RPMI7951 (cell line): ENCODE measurements around the gene SERPINB6. TPM values are rescaled to one million over a fixed set of nuclear protein-coding genes. Genes with fewer than 3 reads are reported as not detected.
"Not testable (repeated sequence)": the region's sequence is repeated elsewhere in the genome, so short reads cannot be mapped to it uniquely, and the experiment has no call there.

Experiments
- DNase-seq: peaks from one replicate; pipeline ENCODE4 v3.0.0-alpha.2; 2012; ENCODE audit warnings: low read depth
- total RNA-seq: library from RNA; depleted of rRNA; stranded (reverse); fragments of >200 nt; shearing (Covaris generic); gene quantifications from 2 replicates; pipeline ENCODE4 v1.2.3, GENCODE V29; 2014; rRNA removed

Gene SERPINB6
- 92.6 and 101 TPM in 2 replicates for total RNA-seq

DNA sequence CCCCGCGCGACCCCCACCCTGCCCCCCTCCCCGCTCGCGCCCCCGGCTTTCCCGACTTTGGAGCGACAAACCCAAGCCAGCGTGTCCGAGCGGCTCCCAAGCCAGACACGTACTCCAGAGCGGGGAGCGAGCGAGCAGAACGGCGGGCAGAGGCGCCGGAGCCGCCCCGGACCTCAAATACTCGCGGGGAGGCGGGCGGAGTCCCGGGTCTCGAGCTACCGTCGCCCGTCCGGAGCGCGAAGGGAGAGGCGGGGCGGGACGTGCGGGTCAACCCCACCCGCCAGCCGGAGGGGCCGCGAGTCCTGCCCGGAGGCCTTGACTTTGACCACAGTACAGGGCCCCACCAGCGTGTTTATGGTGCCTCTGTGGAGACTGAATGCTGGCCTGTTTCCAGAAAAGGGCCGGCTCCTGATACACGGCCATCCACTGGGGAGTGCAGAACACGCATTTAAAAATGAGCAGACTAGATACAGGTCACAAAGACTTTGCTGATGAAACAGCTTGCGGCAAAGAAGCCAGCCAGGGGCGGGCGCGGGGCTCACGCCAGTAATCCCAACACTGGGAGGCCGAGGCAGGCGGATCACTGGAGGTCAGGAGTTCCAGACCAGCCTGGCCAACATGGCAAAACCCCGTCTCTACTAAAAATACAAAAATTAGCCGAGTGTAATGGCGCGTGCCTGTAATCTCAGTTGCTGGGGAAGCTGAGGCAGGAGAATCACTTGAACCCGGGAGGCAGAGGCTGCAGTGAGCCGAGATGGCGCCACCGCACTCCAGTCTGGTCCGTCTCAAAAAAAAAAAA is at the start of gene SERPINB6:
SERPINB6 (minus strand) TSS at position 148 of the 799 bp plus-strand sequence. CDS start 12,235 bp downstream, outside the sequence.
- peak; percentile 88 for DNase-seq

DNA sequence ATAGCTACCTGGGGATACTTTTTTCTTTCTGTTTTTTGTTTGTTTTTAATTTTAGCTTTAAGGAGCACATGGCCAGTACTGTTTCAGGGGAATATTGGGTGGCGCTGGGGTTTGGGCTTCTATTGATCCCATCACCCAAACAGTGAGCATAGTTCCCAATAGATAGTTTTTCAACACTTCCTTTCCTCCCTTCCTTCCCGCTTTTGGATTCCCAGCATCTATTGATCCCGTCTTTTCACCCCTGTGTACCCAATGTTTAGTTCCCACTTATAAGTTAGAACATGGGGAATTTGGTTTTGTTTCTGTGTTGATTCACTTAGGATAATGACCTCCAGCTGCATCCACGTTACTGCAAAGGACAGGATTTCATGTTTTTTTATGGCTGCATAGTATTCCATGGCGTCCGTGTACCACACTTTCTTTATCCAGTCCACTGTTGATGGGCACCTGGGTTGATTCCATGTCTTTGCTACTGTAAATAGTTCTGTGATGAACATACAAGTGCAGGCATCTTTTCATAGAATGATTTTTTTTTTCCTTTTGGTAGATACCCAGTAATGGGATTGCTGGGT is 48.5 kb upstream of the SERPINB6 start:
- DNase-seq = no peak

DNA sequence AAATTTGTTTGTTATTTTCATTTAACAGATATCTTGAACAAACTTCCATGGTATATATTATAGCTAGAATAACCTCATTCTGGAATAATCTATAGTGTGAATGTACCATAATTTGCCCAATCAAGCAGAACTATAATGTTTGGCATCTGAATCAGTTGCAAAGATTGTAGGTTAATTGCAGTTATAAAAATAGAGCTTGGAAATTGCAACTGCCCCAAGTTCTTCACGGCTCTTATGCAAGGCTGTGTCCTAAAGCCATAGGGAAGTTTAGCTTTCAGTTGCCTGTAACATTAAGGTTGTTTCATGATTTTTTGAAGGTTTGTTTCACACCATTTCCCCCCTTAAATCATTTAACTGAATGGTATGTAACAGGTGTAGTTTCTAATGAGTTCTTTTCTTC is 47.7 kb upstream of the SERPINB6 start:
- no peak for DNase-seq

DNA sequence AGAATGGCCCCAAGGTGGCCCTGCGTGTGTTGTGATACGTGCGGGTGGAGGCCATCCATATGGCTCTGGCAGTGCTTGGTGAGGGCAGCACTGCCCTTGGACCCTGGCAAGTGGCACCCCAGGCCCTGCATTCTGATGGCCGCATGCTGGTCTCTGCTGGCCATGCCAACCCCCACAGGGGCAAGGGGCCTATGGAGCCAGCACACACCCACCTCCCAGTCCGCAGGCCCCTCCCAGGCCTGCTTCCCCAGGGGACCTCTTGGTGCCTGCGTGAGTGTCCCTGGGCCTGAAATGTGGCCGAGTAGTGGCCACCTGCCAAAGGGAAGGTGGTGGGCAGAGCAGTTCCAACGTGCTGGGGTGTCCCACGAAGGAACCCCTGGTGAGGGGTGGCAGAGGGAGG is 45.9 kb upstream of the SERPINB6 start:
- DNase-seq = no peak

DNA sequence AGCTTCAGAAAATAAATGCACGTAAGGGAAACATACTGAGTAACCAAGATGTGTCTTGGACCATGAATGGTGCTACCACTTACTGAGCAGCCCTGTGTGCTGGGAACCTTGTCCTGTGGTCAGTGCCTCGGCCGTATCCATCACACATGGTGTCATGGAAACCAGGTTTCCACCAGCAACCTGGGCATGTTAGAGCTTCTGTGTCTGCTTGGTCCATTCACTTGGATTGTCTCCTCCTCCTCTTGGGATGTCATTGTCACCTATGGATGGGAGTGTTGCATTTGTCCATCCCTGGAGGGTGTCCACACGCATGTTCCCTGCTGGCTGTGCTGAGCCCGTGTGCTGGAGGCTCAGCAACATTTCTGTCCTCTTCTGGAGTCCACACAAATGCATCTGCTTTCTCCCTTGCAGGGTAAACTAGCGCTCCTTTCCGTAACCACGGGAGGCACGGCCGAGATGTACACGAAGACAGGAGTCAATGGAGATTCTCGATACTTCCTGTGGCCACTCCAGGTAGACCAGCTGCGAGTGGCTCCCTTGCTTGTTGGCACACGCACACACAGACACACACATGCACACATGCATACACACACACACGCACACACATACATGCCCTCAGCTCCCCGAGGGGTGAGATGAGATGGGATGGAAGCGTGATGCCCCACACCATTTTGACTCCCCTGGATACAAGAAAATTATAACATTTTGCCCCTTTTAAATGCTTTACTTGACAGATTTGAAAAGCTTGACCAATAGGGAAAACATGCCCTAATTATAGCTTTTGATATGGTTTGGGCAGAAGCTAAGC is 45.3 kb upstream of the SERPINB6 start:
- no peak for DNase-seq

DNA sequence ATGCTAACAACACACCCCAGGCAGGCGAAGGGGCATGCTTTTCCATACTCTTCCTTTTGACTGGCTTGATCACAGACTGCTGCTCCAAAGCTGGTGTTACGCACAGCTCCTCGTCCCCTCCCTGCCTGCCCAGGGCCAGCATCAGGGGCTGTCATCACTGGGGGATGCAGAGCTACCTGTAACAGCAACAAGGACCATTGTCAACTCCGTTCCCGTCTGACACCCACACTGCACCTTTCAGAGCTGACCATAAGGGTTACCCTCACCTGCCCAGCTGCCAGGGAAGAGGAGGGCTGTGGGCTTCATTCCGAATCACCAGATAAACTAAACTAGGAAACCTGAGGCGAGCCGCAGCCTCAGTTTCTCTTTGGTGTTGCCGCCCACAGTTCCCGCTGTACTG is 43.8 kb upstream of the SERPINB6 start:
- DNase-seq = no peak

DNA sequence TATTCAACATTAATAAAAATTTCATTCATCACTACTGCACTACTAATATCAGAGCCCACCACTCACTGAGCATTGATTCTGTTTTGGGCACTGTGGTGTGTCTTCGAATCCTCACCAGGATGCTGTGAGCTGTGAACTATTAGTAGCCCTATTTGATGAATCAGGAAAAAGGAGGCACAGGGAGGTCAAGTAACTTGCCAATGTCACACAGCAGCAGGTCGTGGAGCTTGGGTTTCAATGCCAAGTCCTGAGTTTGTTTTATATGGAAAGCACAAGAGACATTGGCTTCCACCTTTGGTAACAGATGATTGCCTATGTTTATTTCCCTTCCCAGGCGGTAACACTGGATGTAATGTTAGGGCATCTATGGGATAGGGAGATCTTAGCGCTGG is 43.3 kb upstream of the SERPINB6 start:
- DNase-seq = no peak

DNA sequence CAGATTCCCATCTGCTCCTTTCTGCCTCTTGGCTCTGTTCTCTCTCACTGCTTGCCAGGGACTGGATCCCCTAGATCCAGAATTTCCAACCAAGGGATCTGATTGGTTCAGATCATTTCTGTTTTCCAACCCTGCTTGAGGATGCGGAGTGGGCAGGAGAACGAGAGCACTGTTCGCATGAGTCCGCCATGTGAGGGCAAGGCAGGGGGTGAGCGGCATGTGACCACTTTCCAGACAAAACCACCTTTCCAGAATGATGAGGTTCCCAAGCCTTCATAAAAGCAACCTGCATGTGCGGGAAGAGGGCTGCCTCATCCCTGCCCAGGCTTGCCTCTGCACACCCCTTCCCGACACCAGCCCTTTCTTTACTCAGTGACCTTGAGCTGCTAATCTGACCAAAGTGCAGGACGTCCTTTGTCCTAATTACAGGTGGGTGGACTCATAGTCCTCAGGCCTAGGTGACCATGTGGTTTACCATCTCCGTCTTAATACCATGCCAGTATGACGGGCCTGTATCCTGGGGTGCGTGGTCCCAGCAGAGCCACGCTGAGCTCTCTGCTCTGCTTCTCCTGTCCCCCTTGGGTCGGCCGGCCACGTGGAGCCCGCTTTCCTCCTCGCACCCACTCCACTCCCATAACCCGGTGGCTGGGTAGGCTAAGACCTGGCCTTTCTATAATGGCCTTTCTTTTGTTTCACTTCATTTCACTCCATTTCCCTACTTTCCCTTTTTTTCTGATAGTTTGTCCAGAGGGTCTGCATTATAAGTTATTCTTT is 42.7 kb upstream of the SERPINB6 start:
- no peak for DNase-seq

DNA sequence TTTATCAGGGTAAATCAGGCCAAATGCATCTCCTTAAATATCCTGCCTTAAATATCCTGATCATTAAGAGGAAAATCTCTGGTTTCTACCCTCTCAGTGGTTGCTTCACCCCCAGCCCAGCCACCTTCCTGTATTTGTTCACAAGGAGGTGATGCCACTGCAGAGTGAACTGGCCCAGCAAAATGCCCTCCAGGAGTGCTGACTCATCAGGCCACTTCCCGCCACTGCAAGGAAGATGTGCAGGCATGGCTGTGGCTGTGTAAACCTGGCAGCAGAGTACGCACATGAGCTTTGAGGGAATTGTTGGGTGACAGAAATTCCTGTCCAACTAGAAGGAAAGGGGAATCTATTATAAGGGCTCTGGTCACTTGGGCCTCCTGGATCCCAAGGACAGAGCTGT is 42.1 kb upstream of the SERPINB6 start:
- peak; percentile 95 for DNase-seq

DNA sequence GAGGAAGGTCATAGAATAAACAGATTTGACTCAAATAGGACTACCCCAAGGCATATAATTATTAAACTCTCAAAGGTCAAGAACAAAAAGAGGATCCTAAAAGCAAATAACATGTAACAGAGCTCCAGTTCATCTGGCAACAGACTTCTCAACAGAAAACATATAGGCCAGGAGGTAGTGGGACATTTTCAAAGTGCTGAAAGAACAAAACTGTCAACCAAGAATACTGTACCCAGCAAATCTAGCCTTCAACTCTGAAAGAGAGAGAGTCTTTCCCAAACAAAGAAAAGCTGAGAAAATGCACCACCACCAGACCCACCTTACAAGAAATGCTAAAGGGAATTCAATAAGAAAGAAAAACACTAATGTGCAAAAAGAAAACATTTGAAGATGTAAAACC is 40.2 kb upstream of the SERPINB6 start:
- no peak for DNase-seq

DNA sequence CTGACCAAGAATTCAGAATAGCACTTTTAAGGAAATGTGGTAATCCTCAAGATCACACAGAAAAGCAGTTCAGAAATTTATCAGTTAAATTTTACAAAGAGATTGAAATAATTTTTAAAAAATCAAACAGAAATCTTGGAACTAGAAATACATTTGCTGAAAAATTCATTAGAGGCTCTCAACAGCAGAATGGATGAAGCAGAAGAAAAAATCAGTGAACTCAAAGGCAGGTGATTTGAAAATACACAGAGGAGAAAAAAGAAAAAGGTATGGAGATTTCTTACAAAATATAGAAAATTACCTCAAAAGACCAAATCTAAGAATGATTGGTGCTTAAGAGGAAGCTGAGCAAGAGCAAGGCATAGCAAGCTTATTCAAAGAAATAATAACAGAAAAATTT is 39.8 kb upstream of the SERPINB6 start:
- no peak for DNase-seq

DNA sequence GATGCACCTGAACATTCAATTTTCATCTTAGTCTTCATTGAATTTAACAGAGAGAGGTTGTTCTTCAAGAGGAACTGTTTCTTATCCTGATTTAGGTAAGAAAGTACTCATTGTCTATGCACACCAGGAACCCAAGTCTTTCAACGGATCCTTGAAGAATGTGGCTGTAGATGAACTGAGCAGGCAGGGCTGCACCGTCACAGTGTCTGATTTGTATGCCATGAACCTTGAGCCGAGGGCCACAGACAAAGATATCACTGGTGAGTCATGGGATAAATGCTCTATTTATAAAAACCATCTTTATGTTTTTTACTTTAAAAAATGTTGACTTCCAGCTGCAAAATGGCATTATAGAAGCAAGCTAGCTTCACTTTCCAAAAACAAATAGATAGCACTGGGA is 38.6 kb upstream of the SERPINB6 start:
- DNase-seq = peak; percentile 33

DNA sequence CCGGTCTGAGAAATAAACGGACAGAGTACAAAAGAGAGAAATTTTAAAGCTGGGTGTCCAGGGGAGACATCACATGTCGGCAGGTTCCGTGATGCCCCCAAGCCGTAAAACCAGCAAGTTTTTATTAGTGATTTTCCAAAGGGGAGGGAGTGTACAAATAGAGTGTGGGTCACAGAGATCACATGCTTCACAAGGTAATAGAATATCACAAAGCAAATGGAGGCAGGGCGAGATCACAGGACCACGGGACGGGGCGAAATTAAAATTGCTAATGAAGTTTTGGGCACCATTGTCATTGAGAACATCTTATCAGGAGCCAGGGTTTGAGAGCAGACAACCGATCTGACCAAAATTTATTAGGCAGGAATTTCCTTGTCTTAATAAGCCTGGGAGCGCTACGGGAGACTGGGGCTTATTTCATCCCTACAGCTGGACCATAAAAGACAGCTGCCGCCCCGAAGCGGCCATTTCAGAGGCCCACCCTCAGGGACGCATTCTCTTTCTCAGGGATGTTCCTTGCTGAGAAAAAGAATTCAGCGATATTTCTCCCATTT is 37.4 kb upstream of the SERPINB6 start:
- not testable (repeated sequence) for DNase-seq

DNA sequence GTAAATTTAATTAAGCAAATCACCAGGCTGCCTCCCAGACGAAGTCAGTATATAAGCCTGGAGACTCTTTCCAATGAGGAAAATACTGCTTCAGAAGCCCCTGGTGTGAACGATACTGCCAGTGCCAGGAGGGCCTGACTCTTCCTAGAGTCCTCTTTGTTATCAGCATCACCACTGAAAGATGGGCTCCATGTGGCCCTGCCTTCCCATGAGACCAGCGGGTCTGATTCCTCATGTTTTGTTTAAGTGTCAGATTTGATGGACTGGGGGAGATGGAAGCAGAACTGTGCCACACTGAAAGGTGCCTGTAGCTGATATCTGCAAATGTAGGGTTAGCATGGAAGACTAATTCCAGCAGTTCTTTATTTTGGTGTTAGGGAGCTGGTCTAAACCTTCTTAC is 36.2 kb upstream of the SERPINB6 start:
- DNase-seq = no peak

DNA sequence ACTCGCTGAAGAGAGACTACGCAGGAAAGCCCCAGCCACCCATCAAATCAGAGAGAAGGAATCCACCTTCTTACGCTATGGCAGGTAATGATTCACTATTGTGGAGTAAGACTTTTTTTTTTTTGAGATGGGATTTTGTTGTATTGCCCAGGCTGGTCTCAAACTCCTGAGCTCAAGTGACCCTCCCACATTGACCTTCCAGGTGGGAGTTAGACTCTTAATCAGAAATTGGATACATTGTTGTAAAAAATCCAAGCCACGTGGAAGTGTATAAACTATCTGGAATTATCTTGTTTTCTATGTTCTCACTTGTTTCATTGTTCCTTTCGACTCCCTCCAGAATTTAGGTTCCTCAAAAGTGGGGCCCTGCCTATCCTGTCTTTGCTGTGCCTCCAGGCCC is 35.1 kb upstream of the SERPINB6 start:
- no peak for DNase-seq

DNA sequence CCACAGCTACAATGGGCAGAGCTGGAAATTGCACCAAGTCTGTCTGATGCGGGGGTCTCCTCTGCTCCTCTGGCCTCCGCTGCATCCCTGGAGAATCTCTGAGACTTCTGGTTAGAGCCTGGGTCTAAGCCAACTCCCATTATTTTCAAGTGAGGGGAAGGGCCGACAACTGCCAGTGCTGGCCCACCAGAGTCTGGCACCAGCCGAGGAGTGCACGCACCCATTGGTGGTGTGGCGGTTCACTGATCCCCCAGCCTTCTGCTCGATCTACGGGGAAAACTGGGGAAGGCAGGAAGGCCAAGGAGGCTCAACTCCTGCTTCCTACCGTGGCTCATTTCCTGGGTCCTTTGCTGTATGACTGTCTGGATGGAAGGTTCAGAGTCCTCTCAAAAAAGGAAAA is 34.5 kb upstream of the SERPINB6 start:
- no peak for DNase-seq

DNA sequence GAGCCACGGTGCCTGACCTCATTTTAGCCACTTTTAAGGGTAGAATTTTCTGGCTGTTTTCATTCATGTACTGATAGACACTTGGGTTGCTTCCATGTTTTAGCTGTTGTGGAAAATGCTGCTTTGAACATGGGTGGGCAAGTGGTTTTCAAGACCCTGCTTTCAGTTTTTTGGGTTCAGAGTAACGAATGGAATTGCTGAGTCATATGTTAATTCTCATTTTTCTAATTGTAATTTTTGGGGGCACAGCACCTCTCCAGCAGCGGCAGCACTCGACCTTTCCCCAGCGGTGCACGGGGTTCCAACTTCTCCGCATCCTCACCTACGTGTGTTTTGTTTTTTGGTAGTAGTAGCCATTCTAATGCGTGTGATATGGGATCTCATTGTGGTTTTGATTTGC is 33.7 kb upstream of the SERPINB6 start:
- no peak for DNase-seq

DNA sequence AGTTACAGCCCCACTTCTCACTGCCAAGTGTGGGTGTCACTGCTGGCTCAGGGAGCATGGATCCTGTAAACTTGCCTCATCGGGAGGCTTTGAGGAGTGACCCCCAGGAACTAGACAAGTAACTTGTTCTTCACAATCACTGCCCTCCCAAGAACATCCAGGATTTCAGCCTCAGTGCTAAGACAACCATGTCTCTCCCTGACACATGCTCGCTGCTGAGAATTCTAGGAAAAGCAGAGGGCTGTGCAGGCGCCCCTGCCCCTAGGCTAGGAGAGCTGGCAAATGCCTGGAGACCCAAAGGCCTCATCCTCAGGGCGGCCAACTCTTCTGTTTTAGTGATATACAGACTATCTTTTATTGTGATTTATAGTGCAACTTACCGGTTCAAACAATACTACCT is 31.9 kb upstream of the SERPINB6 start:
- DNase-seq = not testable (repeated sequence)

DNA sequence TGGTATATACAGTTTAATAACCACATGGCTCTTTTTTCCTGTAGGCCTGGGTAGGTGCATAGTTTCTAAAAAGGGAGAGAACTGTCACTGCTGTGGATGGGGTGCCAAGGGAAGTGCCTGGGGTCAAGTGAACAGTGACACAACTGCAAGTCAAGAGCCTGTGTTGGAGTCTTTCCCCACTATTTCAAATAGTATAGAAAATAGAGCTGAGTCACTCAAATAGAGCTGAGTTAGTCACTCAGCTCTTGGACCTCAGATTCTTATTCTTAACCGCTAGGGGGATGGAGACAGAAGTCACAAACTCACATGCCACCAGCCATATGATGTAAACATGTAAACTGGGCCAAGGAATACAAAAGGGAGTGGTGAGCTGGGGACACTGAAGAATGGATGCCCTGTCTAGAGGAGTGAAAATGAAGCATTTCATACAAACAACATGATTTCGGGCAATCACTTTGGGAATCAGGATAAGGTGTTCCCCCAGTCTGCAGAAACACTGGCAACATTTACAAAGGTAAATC is 30.5 kb upstream of the SERPINB6 start:
- DNase-seq = peak; percentile 88

DNA sequence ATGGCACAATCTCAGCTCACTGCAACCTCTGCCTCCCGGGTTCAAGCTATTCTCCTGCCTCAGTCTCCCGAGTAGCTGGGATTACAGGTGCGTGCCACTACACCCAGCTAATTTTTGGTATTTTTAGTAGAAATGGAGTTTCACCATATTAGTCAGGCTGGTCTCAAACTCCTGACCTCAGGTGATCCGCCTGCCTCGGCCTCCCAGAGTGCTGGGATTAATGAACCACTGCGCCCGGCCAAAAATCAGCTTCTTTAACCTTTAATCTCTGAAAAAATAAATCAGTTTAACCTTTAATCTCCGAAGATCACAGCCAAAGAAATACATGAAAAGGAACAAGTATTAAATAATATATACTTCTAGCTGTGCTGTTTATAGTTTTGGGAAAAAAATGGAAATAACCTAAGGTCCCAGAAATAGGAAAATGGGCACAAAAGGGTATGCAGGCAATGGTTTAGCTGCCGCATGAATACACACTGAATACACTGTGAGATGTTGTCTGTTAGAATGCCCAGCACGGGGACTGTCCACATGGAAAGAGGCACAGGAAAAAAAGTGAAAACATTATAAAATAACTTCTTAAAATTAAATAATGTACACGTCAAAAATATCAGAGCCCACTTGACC is 29.9 kb upstream of the SERPINB6 start:
- DNase-seq = no peak
